ENCODE results near the gene HDGF. TPM values are rescaled to one million over a fixed set of nuclear protein-coding genes. Genes with fewer than 3 reads are reported as not detected.

Gene HDGF
- total RNA-seq, 1 experiment from 2014 or later: 310 TPM

DNA sequence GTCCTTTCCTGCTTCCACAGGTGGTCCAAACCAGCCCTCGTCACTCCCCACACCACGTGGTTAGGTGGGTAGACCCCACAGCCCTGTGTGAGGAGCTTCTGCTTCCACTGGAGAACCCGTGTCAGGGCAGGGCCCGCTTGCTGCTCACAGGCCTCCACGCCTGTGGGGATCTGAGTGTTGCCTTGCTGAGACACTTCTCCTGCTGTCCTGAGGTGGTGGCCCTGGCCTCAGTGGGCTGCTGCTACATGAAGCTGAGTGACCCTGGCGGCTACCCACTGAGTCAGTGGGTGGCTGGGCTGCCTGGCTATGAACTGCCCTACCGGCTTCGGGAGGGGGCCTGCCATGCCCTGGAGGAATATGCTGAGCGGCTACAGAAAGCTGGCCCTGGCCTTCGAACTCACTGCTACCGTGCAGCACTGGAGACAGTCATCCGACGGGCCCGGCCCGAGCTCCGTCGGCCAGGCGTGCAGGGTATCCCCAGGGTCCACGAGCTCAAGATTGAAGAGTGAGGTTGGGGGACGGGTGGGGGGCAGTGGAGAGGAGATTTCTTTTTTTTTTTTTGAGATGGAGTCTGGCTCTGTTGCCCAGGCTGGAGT is 17.4 kb downstream of the HDGF start:
- no peaks in the 10 kb centered on the region for H3K9me3 ChIP-seq (ENCODE audit: control insufficient read depth, low read depth, low read length)
- no peak overlapping the region for H3K14ac ChIP-seq (ENCODE audit: insufficient read depth, low read length)
- H4K8ac ChIP-seq (replicated peaks; ENCODE audit: insufficient read length, low read depth, low read length): no peak overlapping the region
- H3K4me1 Mint-ChIP-seq: peaks cover 9 to 10% of the 10 kb centered on the region in 2 experiments
- no peak overlapping the region for H2BK120ac ChIP-seq (ENCODE audit: low read depth, low read length, poor library complexity, severe bottlenecking)
- no peak overlapping the region for H3K18ac ChIP-seq (ENCODE audit: insufficient read length, low read depth, low read length)
- H2BK12ac ChIP-seq (ENCODE audit: insufficient read length, low read depth, low read length): no peak overlapping the region
- H3K9me3 Mint-ChIP-seq: no peaks in the 10 kb centered on the region
- DNase-seq: no peak
- H3K36me3 Mint-ChIP-seq (ENCODE audit: insufficient read depth in 1 of 3, low read depth in 3 of 3): peaks cover 4 to 21% (median 21%) of the 10 kb centered on the region in 3 experiments; a peak in 6 of 7 replicates
- H2BK5ac ChIP-seq (ENCODE audit: insufficient read length, low read length): no peak overlapping the region
- no peaks in the 10 kb centered on the region for H3K79me1 ChIP-seq (ENCODE audit: insufficient read depth, low read depth, low read length, poor library complexity, severe bottlenecking)
- no peak overlapping the region for H3K4me2 ChIP-seq (ENCODE audit: insufficient read depth, insufficient read length, low read length)
- H3T11ph ChIP-seq (ENCODE audit: low read length): no peak overlapping the region
- no peak overlapping the region for H3K9ac ChIP-seq (ENCODE audit: extremely low read depth, insufficient read length, low read length)
- H3K4me1 ChIP-seq (ENCODE audit: insufficient read depth, low read length): no peaks in the 10 kb centered on the region
- H2BK15ac ChIP-seq (ENCODE audit: low read depth, low read length): no peak overlapping the region
- H3K4me3 Mint-ChIP-seq: no peak overlapping the region
- no peak overlapping the region for H4K5ac ChIP-seq (ENCODE audit: insufficient read length, low read depth, low read length)
- TF ChIP-seq, protein P1, sequence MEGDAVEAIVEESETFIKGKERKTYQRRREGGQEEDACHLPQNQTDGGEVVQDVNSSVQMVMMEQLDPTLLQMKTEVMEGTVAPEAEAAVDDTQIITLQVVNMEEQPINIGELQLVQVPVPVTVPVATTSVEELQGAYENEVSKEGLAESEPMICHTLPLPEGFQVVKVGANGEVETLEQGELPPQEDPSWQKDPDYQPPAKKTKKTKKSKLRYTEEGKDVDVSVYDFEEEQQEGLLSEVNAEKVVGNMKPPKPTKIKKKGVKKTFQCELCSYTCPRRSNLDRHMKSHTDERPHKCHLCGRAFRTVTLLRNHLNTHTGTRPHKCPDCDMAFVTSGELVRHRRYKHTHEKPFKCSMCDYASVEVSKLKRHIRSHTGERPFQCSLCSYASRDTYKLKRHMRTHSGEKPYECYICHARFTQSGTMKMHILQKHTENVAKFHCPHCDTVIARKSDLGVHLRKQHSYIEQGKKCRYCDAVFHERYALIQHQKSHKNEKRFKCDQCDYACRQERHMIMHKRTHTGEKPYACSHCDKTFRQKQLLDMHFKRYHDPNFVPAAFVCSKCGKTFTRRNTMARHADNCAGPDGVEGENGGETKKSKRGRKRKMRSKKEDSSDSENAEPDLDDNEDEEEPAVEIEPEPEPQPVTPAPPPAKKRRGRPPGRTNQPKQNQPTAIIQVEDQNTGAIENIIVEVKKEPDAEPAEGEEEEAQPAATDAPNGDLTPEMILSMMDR (conservative IDR thresholded peaks at IDR 0.05): no peak
- no peaks in the 10 kb centered on the region for H3K27me3 ChIP-seq (ENCODE audit: insufficient read depth, low read length)
- H3K27me3 Mint-ChIP-seq (ENCODE audit: low read depth): no peaks in the 10 kb centered on the region
- H3K23me2 ChIP-seq (ENCODE audit: insufficient read length, low read depth, low read length, poor library complexity, severe bottlenecking): no peaks in the 10 kb centered on the region
- H2BK20ac ChIP-seq (ENCODE audit: low read depth, low read length, poor library complexity, severe bottlenecking): no peak overlapping the region
- WGBS (ENCODE audit: extremely low coverage, insufficient read length, low lambda C conversion rate): no CpG with 5 or more reads among the region's 20 CpGs
- no peak overlapping the region for H3K56ac ChIP-seq (ENCODE audit: insufficient read length, low read depth, low read length)
- H4K20me1 ChIP-seq (ENCODE audit: control insufficient read depth, insufficient read depth, insufficient read length): no peaks in the 10 kb centered on the region
- no peaks in the 10 kb centered on the region for H3K79me2 ChIP-seq (ENCODE audit: insufficient read depth, low read length)
- H3K27ac Mint-ChIP-seq: no peak overlapping the region; a peak in 1 of 7 replicates
- H3K4ac ChIP-seq (ENCODE audit: low read depth, low read length): no peak overlapping the region
- H4K91ac ChIP-seq (ENCODE audit: insufficient read length, low read depth, low read length): no peak overlapping the region
- H2AFZ ChIP-seq (ENCODE audit: low read length): no peak overlapping the region
- no peak overlapping the region for H2AK5ac ChIP-seq (ENCODE audit: insufficient read length, low read length)
- H3K27ac ChIP-seq (ENCODE audit: insufficient read length, low read depth, low read length): no peak overlapping the region
- no peak overlapping the region for H3K23ac ChIP-seq (ENCODE audit: insufficient read length, low read depth, low read length)
